ENCODE data around the gene NCOR1.
"Not testable (repeated sequence)": the region's sequence is repeated elsewhere in the genome, so short reads cannot be mapped to it uniquely, and the experiment has no call there.

NCOR1 gene

DNA sequence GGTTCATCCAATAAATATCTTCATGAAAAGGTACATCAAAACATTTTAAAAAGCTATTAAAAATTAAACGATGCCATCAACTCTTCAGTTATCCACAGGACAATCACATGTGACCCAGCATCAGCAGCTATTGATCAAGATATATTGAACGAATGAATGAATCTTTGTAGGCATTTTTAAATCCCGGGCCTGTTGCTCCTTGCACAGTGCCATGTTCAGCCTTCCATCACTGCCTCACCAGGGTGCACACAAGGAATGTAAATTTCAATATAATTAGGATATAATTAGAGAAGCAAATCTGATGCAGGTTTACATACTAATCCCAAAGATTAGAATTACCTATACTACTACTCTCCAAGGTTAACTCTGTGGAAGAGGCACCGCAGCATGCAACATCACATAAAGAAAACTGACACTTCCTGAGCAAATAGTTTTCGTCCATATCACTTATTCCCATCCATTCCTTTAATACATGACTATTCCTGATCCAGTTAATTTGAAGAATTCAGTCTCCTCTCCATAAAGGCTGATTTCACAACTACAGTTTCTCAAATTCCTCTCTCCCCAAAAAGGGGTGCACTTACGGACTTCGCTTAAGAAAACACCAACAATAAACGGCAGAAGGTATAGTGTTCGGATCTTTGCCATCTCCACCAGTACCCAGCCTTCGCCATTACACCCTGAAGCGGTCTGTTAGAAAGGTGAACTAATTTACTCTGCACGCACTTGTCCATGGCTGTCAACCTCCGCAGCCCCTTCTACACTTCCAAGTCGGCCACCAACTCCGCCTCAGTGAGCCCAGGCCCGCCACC is 938 bp downstream of the NCOR1 start:
- peak; percentile 49 for DNase-seq (ENCODE audit: low spot score)

DNA sequence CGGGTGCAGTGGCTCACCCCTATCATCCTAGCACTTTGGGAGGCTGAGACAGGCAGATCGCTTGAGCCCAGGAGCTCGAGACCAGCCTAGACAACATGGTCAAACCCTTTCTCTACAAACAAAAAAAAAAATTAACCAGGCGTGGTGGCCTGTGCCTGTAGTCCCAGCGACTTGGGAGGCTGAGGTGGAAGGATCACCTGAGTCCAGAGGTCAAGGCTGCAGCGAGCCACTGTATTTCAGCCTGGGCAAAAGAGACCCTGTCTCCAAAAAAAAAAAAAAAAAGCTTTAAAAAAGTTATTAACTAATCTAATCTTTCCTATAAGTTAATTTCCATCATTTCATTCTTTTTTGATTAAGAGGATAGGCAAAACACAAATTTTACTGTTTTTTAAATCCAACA is 2.5 kb downstream of the NCOR1 start:
- no peak for DNase-seq (ENCODE audit: low spot score)

DNA sequence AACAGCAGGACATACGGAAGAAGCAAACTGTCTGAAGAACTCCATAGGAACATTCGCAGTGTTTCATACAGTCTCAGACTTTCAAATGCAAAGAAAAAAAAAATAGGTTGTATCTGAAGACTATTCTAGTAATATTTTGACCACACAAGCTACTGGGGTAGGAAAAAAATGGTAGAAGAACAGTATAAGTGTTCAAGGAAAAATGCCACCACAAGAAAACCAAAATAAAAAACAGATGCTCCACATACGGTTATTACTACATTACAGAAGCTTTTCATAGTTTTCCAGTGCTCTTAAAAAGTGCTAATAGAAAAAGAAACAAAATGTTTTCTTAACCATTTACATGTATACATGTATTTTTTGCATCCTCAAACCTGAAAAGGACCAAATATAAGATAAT is 3.7 kb downstream of the NCOR1 start:
- no peak for DNase-seq (ENCODE audit: low spot score)

DNA sequence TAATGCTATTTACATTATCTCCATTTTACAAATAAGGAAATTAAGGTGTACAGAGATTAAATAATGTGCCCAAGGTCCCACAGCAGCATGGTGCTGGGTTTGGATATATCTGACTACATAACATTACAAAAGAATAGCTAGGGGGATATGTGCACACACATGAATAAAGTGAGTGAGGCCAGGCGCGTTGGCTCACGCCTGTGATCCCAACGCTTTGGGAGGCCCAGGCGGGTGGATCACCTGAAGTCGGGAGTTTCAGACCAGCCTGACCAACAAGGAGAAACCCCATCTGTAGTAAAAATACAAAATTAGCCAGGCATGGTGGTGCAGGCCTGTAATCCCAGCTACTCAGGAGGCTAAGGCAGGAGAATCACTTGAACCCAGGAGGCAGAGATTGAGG is 10.6 kb downstream of the NCOR1 start:
- DNase-seq (ENCODE audit: low spot score), result not testable (repeated sequence)

DNA sequence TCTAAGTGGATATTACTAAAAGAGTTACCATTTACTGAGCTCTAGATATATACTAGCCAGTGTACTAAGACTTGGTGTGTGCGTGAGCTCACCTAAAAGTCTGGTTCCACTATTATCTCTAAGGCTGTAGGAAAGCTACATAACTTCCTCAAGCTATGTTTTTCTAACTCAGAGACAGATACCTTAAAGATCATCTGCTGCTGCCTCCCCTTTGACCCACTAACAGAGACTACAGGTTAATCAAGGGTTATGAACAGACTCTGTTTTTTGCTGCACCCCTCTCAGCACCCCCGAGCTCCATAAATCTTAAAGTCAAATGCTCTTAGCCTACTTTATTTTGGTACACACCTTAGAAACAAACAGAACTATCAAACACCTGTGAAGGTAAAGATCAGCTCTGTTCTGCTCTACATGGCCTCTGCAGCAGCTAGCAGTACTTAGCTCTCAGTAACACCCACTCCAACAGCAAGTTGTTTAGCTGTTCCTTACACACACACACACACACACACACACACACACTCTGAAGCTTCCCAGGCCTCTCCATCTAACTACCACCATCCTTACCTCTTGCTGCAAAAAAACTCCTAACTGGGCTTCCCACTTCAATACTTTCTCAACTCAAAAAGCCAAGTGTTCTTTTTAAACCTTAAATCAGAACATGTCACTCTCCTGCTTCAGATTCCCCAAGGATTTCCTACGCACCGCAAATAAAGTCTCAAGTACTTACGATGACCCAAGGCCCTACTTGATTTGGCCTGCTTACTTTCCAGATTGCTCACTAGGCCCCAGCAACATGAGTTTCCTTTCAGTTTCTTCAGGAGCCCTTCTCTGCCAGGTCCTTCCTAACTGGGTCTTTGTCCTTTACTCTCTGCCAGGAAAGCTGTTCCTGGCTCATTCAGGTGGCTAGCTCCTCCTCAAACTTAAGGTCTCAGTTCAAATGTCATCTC is 12.5 kb downstream of the NCOR1 start:
- DNase-seq (ENCODE audit: low spot score), result not testable (repeated sequence)

DNA sequence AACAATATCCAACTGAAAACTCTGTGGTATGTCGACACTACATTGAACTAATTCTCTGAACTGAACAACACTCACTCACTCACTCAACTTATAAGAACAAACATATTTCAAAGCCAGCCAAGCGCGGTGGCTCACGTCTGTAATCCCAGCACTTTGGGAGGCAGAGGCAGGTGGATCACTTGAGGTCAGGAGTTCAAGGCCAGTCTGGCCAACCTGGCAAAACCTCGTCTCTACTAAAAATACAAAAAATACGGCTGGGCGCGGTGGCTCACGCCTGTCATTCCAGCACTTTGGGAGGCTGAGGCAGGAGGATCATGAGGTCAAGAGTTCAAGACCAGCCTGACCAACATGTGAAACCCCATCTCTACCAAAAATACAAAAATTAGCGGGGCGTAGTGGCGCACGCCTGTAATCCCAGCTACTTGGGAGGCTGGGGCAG is 13.6 kb downstream of the NCOR1 start:
- not testable (repeated sequence) for DNase-seq (ENCODE audit: low spot score)

DNA sequence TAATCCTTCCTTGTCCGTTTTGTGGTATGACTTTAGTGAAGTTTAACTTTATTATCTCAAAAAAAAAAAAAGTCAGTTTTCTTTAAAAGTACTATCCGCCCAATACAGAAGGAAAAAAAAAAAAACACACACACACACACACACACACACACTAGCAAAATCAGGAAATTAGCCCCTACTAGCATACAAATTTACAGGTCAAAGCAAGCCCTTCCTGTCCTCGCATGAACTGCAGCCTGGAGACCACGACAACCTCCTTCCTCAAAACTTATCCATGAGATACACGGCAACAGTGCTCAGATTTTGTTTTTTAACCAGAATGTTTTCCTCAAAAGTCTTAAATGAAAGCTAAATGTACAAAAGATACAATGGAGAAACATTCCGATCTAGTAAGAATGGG is 16.2 kb downstream of the NCOR1 start:
- peak; percentile 23 for DNase-seq (ENCODE audit: low spot score)

DNA sequence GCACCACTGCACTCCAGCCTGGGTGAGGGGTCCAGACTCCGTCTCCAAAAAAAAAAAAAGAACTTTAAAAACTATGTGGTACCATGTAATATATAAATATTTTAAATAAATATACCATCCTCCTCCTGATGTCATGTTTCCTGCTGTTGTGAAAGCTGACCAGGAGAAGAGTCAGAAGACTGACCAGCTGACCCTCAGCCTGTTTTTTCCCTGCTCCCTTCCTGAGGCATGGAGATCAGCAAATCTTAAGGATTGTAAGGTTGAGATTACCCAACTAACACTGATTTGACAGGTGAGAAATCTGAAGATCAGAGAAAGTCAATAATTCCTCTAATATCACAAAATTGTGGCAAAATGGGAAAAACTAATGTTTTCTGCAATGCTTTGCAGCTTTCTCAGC is 18.1 kb downstream of the NCOR1 start:
- no peak for DNase-seq (ENCODE audit: low spot score)

DNA sequence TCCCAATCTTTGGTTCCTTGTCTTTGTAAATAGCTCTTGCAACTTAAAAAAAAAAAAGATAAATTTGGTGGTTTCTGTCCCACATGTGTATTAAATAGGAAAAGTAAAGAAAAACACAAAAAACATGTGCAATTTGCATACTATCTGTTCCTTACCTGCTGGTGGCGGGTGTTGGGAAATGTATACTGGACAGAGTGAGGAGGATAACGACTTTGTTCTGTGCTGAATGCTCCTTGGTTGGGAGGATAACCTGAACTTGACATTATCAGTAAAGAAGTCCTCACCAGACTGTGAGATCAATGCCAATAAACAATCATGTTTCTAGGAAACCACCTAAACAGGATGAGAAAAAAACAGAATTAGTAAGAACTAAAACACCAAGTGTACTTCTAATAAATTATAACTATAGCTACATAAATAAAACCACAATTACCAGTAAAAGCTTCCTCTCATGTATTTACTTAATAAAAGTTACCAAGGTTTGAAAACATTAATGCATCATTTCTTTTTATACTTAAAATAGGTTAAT is 21.0 kb downstream of the NCOR1 start:
- DNase-seq (ENCODE audit: low spot score), result not testable (repeated sequence)

DNA sequence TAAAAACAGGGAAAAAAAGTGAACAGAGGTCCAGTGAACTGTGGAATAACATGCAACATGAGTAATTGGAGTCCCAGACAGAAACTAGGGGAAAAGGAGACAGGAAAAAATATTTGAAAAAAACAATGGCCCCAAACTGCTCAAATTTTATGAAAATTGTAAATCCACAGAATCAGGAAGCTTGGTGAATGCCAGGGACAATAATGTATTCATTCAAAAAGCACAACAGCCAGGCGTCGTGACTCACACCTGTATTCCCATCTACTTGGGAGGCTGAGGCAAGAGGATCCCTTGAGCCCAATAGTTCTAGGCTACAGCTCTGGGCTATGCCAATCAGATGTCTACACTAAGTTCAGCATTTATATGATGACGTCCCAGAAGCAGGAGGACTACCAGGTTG is 23.7 kb downstream of the NCOR1 start:
- DNase-seq (ENCODE audit: low spot score), result no peak

DNA sequence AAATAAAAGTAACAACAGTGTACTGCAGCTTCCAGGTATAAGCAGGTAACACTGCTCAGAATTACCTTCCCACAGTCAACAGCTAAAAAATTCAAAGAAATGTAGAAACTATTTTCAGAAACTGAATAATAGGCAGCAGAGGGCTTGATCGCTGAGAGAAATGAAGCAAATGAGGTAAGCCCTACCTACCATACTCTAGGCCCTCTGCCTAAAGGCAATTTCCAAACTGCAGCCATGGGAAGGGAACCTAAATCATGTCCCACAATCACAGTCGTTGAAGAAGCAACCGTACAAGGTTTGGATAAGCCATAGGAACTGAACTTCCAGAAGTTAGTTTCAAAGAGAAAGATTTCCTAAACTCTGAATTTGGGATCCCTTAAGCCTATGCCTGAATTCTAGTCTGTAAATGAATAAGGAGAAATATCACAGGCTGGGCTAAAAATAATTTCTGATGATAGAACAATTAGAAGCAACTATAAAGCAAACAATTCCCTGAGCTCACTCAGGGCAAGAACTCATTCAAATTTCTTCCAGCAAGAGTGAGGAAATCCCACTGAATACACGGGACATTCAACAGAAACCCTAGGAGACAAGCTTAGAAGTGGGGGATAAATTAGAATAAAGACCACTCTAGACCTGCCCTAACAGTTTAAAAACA is 24.5 kb downstream of the NCOR1 start:
- no peak for DNase-seq (ENCODE audit: low spot score)

DNA sequence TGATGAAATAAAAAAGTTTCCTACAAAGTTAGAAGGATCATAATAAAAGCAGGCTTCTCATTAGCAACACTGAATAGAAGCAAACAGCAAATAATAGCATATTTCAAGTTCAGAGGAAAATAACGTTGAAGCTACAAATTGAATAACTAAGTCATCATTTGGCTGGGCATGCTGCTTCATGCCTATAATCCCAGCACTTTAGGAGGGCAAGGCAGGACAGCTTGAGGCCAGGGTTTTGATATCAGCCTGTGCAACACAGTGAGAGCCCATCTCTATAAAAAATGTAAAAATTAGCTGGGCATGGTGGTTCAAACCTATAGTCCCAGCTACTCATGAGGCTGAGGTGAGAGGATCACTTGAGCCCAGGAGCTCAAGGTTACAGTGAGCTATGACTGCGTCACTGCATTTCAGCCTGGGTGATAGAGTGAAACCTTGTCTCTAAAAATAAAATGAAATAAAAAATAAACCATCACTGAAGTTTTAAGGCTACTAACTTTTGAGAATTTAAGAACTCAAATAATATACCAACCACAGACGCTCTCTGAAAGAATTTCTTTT is 25.5 kb downstream of the NCOR1 start:
- DNase-seq (ENCODE audit: low spot score), result no peak

DNA sequence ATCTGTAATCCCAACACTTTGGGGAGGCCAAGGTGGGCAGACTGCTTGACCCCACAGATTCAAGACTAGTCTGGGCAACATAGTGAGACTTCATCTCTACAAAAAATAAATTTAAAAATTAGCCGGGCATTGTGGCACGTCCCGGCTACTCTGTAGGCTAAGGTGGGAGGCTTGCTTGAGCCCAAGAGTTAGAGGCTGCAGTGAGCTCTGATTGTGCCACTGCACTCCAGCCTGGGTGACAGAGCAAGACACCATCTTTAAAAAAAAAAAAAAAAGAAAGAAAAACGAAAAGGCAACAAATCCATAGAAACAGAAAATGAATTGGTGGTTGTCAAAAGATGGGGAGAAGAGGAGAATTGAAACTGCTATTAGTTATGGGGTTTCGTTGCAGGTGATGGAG is 27.7 kb downstream of the NCOR1 start:
- DNase-seq (ENCODE audit: low spot score), result no peak

DNA sequence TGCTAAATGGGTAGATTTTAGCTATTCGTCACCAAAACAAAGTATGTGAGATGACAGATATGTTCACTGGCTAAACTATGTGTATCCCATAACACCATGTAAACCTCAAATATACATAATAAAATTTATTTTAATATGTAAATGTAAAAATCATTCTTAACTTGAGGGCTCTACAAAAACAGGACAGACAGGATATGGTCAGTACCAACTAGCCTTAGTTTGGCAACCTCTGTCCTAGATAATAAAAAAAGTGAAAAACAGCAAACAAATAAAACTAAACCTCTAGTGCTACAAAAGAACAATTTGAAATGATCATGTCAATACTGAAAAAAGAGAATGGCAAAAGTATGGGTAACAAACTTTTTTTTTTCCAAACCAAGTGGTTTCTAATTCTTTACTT is 33.8 kb downstream of the NCOR1 start:
- no peak for DNase-seq (ENCODE audit: low spot score)

DNA sequence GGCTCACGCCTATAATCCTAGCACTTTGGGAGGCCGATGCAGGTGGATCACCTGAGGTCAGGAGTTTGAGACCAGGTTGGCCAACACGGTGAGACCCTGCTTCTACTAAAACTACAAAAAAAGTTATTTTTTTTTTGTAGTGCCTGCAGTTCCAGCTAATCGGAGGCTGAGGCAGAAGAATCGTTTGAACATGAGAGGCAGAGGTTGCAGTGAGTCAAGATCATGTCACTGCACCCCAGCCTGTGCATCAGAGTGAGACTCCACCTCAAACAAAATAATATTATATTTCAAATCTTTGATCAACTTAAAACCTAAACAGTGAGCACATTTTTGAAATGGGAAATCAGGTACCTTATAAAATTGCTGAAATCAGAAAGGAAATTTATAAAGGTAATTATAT is 36.5 kb downstream of the NCOR1 start:
- DNase-seq (ENCODE audit: low spot score), result no peak

DNA sequence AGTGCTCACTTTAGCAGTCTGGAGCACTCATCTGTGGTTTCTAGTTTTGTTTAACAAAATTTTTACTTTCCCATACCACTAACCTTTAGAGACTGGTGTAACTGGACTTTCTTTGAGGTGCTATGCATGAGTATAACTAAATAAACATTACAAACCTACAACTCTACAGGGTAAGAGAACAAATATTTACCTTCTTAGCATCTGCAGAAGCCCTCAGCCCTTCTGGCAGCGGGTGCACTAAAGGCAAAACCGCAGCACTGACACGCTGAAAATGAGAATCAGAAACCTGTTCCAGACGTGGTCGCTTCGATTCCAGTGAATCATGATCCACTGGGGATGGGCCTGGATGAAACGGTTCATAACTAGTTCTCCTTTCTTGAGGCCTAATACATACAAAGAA is 43.7 kb downstream of the NCOR1 start:
- no peak for DNase-seq (ENCODE audit: low spot score)

DNA sequence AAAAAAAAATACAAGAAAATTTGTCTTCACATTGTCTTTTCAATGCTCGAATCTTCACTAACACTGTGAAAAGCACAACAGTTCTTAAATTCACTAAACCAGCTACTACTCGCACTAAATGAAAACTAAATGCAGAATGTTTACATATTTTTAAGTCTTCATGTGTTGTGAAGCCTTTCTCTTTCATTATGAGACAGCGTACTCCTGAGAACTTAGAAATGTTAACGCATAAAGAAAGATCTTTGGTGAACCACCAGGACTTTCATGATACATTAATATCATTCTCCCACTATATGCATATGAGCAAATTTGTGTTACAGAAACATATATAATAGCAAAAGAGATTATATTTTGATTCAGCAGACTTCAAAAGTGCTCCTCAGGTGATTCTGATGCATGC is 48.6 kb downstream of the NCOR1 start:
- not testable (repeated sequence) for DNase-seq (ENCODE audit: low spot score)

DNA sequence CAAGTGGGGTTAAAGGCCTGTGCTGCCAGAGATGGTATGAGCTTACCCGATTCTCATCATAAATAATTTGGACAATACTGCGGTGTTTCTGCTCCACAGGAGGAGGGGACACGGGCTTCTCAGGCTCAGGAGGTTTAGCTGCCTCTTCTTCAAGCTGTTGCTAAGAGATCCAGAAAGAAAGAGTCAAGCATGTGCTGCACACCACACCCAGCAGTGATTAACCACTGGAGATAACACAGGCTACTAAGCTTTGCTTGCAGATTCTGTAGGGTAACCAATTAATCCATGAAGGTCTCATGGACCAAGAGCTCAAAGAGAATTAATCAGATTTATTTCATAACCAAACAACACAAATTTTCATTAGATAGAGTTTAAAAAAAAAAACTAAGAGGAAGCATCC is 56.6 kb downstream of the NCOR1 start:
- no peak for DNase-seq (ENCODE audit: low spot score)

DNA sequence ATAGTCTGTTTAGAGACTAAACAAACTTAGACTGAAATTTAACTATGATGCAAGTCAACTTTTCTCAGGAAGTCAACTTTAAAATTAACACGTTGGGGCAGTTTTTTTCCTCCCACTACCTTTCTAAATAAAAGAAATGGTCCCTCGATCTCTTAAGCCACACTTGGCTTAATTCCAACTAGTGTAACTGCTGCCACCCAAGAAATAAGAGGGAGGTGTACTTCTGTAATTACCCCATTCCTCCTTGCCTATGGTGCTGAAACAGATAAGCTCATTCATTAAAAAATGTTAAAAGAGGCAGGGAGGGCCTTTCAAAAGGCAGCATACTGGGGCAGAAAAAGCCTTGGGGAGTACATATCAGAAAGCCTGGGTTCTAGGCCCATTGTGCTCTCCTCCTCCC is 59.8 kb downstream of the NCOR1 start:
- DNase-seq (ENCODE audit: low spot score), result no peak

DNA sequence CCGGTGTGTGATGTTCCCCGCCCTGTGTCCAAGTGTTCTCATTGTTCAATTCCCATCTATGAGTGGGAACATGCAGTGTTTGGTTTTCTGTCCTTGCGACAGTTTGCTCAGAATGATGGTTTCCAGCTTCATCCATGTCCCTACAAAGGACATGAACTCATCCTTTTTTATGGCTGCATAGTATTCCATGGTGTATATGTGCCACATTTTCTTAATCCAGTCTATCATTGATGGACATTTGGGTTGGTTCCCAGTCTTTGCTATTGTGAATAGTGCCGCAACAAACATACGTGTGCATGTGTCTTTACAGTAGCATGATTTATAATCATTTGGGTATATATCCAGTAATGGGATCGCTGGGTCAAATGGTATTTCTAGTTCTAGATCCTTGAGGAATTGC is 63.0 kb downstream of the NCOR1 start:
- DNase-seq (ENCODE audit: low spot score), result not testable (repeated sequence)

DNA sequence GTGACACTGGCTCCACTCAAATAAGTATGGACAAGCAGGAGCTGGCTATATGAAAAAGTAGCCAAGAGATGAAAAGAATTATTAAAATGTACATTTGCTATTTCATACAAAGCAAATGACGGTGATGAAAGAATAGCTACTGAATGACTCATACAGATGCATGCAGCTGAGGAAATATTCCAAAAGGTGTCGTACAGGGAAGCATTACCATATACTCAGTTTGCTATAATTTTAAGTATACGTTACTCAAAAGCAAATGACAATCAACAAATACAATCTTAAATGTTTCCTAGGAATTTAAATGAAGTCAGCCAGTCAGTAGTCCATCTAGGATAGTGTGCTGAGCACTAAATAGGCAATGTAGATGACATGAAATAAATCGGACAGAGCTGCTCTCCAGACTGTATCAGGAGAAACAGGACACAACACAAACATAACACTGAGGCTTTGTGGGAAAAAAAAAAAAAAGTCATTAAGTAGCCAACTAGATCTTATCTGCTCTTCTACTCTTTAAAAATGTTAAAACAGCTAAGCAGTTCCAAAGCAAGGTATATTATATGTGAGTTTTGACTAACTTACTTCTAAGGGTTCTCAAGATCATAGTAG is 65.0 kb downstream of the NCOR1 start:
- DNase-seq (ENCODE audit: low spot score), result no peak

DNA sequence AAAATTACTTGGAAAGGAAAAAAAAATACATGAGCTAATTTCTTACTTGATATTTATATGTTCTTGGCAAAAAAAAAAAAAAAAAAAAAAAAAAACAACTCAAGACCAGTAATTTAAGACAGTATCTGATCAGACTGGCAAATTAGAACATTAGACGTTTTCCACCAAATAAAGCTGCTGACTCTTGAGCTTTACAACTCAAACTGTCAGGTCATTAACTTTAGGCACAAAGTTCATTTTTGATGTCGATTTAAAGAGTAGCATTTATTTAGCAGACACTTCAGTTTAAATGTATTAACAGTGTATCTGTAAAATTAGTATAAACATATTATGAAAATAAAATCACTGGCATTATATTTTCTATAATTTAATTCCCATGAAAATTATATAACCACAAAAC is 66.7 kb downstream of the NCOR1 start:
- no peak for DNase-seq (ENCODE audit: low spot score)
